Measurements from ENCODE around the gene PGAP3. TPM values are rescaled to one million over a fixed set of nuclear protein-coding genes. Genes with fewer than 3 reads are reported as not detected.

PGAP3 gene
- polyA plus RNA-seq, 6 donors from 2014 or later, result 7.2 to 18.2 (median 9.1) TPM

- H3K9me3 Mint-ChIP-seq, result no peaks in the 10 kb centered on the region
- DNase-seq (no peak), ATAC-seq (ENCODE audit: low read depth in 2 of 2) (no peak)
- H3K4me1 Mint-ChIP-seq, result peaks cover 38 to 47% (median 41%) of the 10 kb centered on the region in 3 donors
- H3K36me3 Mint-ChIP-seq, result no peaks in the 10 kb centered on the region
- no peak overlapping the region for H3K4me3 Mint-ChIP-seq
- no peak overlapping the region for H3K27ac Mint-ChIP-seq
- peaks cover 5 to 21% (median 10%) of the 10 kb centered on the region in 3 donors for H3K27me3 Mint-ChIP-seq
Measured at GRCh38 chr17:39669897-39670735, 17.7 kb downstream of the PGAP3 start.

- Mint-ChIP-seq H3K4me3 (peak within 1 kb of the TSS; percentile 38 to 89 (median 80)), H3K9me3 (no peaks in the 10 kb centered on the region), H3K27ac (peak within 1 kb of the TSS in 4 of 6 donors; percentile 53 to 82 (median 67)), H3K27me3 (peaks cover 5 to 21% (median 10%) of the 10 kb centered on the region in 3 donors), H3K4me1 (peaks cover 26 to 47% (median 29%) of the 10 kb centered on the region in 3 donors), H3K36me3 (no peaks in the 10 kb centered on the region)
- peak; percentile 64 for DNase-seq
- peak; percentile 70 to 82 for ATAC-seq (ENCODE audit: low read depth in 2 of 2)
Measured at GRCh38 chr17:39667945-39668924, 19.6 kb downstream of the PGAP3 start, which contains the start of gene PNMT. Gene PNMT (plus strand): TSS chr17:39668453. CDS start chr17:39668476, 23 bp downstream.

GRCh38 chr17:39667262-39667944 lies 20.5 kb downstream of the PGAP3 start:
- Mint-ChIP-seq H3K9me3 (no peaks in the 10 kb centered on the region), H3K4me1 (peaks cover 25 to 51% (median 25%) of the 10 kb centered on the region in 3 donors), H3K27me3 (peaks cover 5 to 21% (median 10%) of the 10 kb centered on the region in 3 donors), H3K36me3 (no peaks in the 10 kb centered on the region), H3K4me3 (peak overlapping the region in 7 of 8 donors; percentile 44 to 81 (median 70)), H3K27ac (peak overlapping the region in 1 of 6 donors; percentile 53)
- no peak for DNase-seq
- peak; percentile 27 to 31 for ATAC-seq (ENCODE audit: low read depth in 2 of 2)

DNA sequence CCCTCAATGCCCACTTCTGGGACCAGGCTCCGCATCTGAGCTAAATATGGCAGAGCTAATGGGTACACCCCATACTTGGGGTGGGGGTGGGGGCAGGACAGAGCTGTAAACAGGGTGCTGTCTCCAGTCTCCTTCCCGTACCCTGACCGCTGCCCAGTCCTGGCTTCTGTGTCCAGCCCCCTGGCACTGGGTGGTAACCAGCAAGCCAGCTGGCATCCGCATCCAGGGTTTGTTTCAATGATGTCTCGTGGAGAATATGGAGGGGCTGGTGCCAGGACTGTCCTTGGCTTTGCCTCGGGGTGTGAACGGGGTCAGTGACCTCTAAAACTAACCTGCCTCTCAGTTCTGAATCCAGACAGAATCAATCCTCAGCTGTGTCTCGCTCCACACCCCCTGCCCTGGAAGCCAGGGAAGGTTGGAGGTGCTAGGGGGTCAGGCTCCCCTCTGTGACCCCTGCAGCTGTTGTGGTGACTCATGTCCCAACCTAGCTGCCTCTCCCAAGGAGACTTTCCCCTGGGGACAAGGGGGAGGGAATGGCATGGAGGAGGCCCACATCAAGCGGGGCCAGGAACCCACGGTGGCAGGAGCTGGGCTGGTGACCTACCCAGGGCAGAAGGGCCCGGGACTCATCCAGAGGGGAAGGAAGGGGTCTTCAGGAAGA lies 21.1 kb downstream of the PGAP3 start:
- H3K27ac Mint-ChIP-seq, result peak overlapping the region in 3 of 6 donors; percentile 53 to 78 (median 63)
- H3K4me3 Mint-ChIP-seq, result peak overlapping the region in 7 of 8 donors; percentile 22 to 75 (median 52)
- H3K27me3 Mint-ChIP-seq, result peaks cover 5 to 21% (median 10%) of the 10 kb centered on the region in 3 donors
- peaks cover 20 to 51% (median 28%) of the 10 kb centered on the region in 3 donors for H3K4me1 Mint-ChIP-seq
- ATAC-seq (ENCODE audit: low read depth in 2 of 2) (no peak), DNase-seq (no peak)
- no peaks in the 10 kb centered on the region for H3K9me3 Mint-ChIP-seq
- H3K36me3 Mint-ChIP-seq, result no peaks in the 10 kb centered on the region

DNA sequence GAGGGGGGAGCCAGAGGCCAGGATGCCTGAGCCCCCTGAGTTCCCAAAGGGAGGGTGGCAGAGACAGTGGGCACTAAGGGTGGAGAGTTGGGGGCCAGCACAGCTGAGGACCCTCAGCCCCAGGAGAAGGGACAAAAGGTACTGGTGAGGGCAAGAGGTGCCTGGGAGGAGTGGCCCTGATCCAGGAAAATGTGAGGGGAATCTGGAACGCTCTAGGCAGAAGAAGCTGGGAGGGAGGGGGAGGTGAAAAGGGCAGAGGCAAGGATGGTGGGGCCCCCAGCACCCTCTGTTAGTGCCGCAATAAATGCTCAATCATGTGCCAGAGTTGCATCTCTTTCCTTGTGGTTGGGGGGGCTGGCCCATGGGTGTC lies 21.6 kb downstream of the PGAP3 start:
- Mint-ChIP-seq H3K9me3 (no peaks in the 10 kb centered on the region), H3K27ac (no peak overlapping the region), H3K27me3 (peaks cover 5 to 21% (median 10%) of the 10 kb centered on the region in 3 donors), H3K36me3 (peaks cover 0 to 5% of the 10 kb centered on the region in 2 donors), H3K4me3 (peak overlapping the region in 3 of 8 donors; percentile 22 to 45 (median 25)), H3K4me1 (peaks cover 24 to 52% (median 33%) of the 10 kb centered on the region in 3 donors)
- no peak for DNase-seq
- ATAC-seq (ENCODE audit: low read depth in 2 of 2), result no peak

DNA sequence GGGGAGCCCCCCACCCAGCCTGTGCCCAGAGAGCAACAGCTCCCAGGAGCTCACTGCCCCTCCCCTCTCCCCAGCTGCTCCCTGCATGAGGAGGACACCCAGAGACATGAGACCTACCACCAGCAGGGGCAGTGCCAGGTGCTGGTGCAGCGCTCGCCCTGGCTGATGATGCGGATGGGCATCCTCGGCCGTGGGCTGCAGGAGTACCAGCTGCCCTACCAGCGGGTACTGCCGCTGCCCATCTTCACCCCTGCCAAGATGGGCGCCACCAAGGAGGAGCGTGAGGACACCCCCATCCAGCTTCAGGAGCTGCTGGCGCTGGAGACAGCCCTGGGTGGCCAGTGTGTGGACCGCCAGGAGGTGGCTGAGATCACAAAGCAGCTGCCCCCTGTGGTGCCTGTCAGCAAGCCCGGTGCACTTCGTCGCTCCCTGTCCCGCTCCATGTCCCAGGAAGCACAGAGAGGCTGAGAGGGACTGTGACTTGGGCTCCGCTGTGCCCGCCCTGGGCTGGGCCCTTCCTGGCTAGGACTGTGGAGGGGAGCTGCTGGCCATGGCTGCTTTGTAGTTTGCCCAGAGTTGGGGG lies 22.1 kb downstream of the PGAP3 start:
- Mint-ChIP-seq H3K9me3 (no peaks in the 10 kb centered on the region), H3K27me3 (peaks cover 5 to 21% (median 10%) of the 10 kb centered on the region in 3 donors), H3K36me3 (peaks cover 0 to 9% of the 10 kb centered on the region in 2 donors), H3K4me1 (peaks cover 25 to 57% (median 38%) of the 10 kb centered on the region in 3 donors), H3K4me3 (peak overlapping the region in 1 of 8 donors; percentile 45), H3K27ac (no peak overlapping the region)
- DNase-seq (no peak), ATAC-seq (ENCODE audit: low read depth in 2 of 2) (peak; percentile 15 to 29)

GRCh38 chr17:39664581-39665561 lies 23.0 kb downstream of the PGAP3 start, which contains the start of gene TCAP:
Gene TCAP (plus strand): TSS chr17:39665349. CDS start chr17:39665360, 11 bp downstream.
- Mint-ChIP-seq H3K4me1 (peaks cover 24 to 66% (median 41%) of the 10 kb centered on the region in 3 donors), H3K36me3 (peaks cover 0 to 9% of the 10 kb centered on the region in 2 donors), H3K27me3 (peaks cover 5 to 21% (median 10%) of the 10 kb centered on the region in 3 donors), H3K4me3 (peak within 1 kb of the TSS in 2 of 8 donors; percentile 45 to 49), H3K9me3 (no peaks in the 10 kb centered on the region), H3K27ac (peak within 1 kb of the TSS in 3 of 6 donors; percentile 31 to 74 (median 48))
- ATAC-seq (ENCODE audit: low read depth in 2 of 2), result no peak
- DNase-seq, result no peak

- Mint-ChIP-seq H3K36me3 (peaks cover 0 to 9% of the 10 kb centered on the region in 2 donors), H3K4me3 (peak overlapping the region in 1 of 8 donors; percentile 3)
- no peak for ATAC-seq (ENCODE audit: low read depth in 2 of 2)
Measured at GRCh38 chr17:39663688-39664580, 23.9 kb downstream of the PGAP3 start.

GRCh38 chr17:39663340-39663687 lies 24.5 kb downstream of the PGAP3 start:
- no peak overlapping the region for H3K27ac Mint-ChIP-seq
- DNase-seq, result no peak
- peaks cover 0 to 9% of the 10 kb centered on the region in 2 donors for H3K36me3 Mint-ChIP-seq

More at GRCh38 chr17:39663688-39664580, 23.9 kb downstream of the PGAP3 start:
- Mint-ChIP-seq H3K27ac (peak overlapping the region in 2 of 6 donors; percentile 31 to 74), H3K4me1 (peaks cover 33 to 75% (median 46%) of the 10 kb centered on the region in 3 donors), H3K9me3 (no peaks in the 10 kb centered on the region), H3K27me3 (peaks cover 5 to 15% (median 8%) of the 10 kb centered on the region in 3 donors)
- DNase-seq, result no peak

More at GRCh38 chr17:39663340-39663687, 24.5 kb downstream of the PGAP3 start:
- peaks cover 33 to 75% (median 47%) of the 10 kb centered on the region in 3 donors for H3K4me1 Mint-ChIP-seq
- no peaks in the 10 kb centered on the region for H3K9me3 Mint-ChIP-seq
- H3K27me3 Mint-ChIP-seq, result peaks cover 0 to 9% (median 2%) of the 10 kb centered on the region in 3 donors
- no peak overlapping the region for H3K4me3 Mint-ChIP-seq
- ATAC-seq (ENCODE audit: low read depth in 2 of 2), result no peak
